CD4-positive, CD25-positive, alpha-beta regulatory T cell (primary cell): ENCODE data around the gene ABITRAM. TPM values are rescaled to one million over a fixed set of nuclear protein-coding genes. Genes with fewer than 3 reads are reported as not detected.
"Not testable (repeated sequence)": the region's sequence is repeated elsewhere in the genome, so short reads cannot be mapped to it uniquely, and the experiment has no call there.

Experiments
- ATAC-seq, 2 donors: fragments of 150-1000 bp; cut with Tn5 transposase; one replicate each; pipeline ENCODE4 v1.10.0; 2021; ENCODE audit warnings: low read depth in 2 of 2, moderate number of reproducible peaks in 2 of 2, moderate library complexity in 1 of 2
- DNase-seq, 3 donors: peaks; one replicate each; pipeline versions ENCODE4 v3.0.0 to v3.0.0-alpha.2; 2012 to 2022; ENCODE audit warnings: mixed read lengths in 1 of 3
- H3K27ac ChIP-seq: one replicate; pipeline ENCODE4 v1.7.0; 2013; ENCODE audit warnings: mild to moderate bottlenecking, low read length; ENCODE audit not compliant: insufficient read depth, poor library complexity, severe bottlenecking
- H3K27me3 ChIP-seq: one replicate; pipeline ENCODE4 v1.7.0; 2013; ENCODE audit warnings: low read length; ENCODE audit not compliant: control insufficient read depth, insufficient read depth
- H3K36me3 ChIP-seq: one replicate; pipeline ENCODE4 v1.7.0; 2013; ENCODE audit warnings: mild to moderate bottlenecking, low read length, moderate library complexity; ENCODE audit not compliant: control insufficient read depth, insufficient read depth
- H3K4me1 ChIP-seq: 2 replicates; pipeline ENCODE4 v1.7.0; 2013; ENCODE audit warnings: mild to moderate bottlenecking, low read length; ENCODE audit not compliant: insufficient read depth, control insufficient read depth, poor library complexity, severe bottlenecking
- H3K4me3 ChIP-seq: one replicate; pipeline ENCODE4 v1.7.0; 2013; ENCODE audit warnings: low read depth, mild to moderate bottlenecking, low read length, moderate library complexity
- H3K9me3 ChIP-seq, 2 experiments: 1 replicate in 1 of 2; 2 replicates in 1 of 2; pipeline ENCODE4 v1.7.0; 2013; ENCODE audit warnings: low read length in 2 of 2, mild to moderate bottlenecking in 1 of 2, moderate library complexity in 1 of 2; ENCODE audit not compliant: control insufficient read depth in 2 of 2
- H3K27ac Mint-ChIP-seq, 3 donors: one replicate each; pipeline ENCODE4 v1.8.0; 2020 to 2022; ENCODE audit warnings: mild to moderate bottlenecking in 3 of 3, mixed read lengths in 3 of 3, moderate library complexity in 2 of 3
- H3K27me3 Mint-ChIP-seq: one replicate; pipeline ENCODE4 v1.8.0; 2022; ENCODE audit warnings: mild to moderate bottlenecking, mixed read lengths
- H3K36me3 Mint-ChIP-seq: one replicate; pipeline ENCODE4 v1.8.0; 2020; ENCODE audit warnings: mixed read lengths
- H3K4me1 Mint-ChIP-seq, 4 donors: one replicate each; pipeline ENCODE4 v1.8.0; 2020 to 2022; ENCODE audit warnings: mixed read lengths in 4 of 4, mild to moderate bottlenecking in 1 of 4
- H3K4me3 Mint-ChIP-seq, 4 donors: one replicate each; pipeline ENCODE4 v1.8.0; 2020 to 2022; ENCODE audit warnings: mild to moderate bottlenecking in 4 of 4, mixed read lengths in 4 of 4, moderate library complexity in 3 of 4
- H3K9me3 Mint-ChIP-seq, 7 donors: one replicate each; pipeline ENCODE4 v1.8.0; 2020 to 2022; ENCODE audit warnings: mixed read lengths in 7 of 7, mild to moderate bottlenecking in 3 of 7, moderate library complexity in 2 of 7
- polyA plus RNA-seq, 4 donors: library from polyadenylated mRNA; unstranded; fragments of 300-500 nt; fragmentation: Illumina TruSeq; gene quantifications; one replicate each; pipeline ENCODE4 v1.2.3, GENCODE V29; 2021
- total RNA-seq: library from RNA; stranded (reverse); gene quantifications from one replicate; pipeline ENCODE4 v1.2.3, GENCODE V29; 2022

The ABITRAM gene
- total and polyA plus RNA-seq, 5 donors from 2014 or later, result 6.2 to 21.4 (median 14.2) TPM

GRCh38 chr9:108956022-108956630, 21.9 kb downstream of the ABITRAM start:
- DNase-seq, result no peak
- no peaks in the 10 kb centered on the region for H3K4me1 ChIP-seq
- H3K27ac Mint-ChIP-seq, result no peak overlapping the region
- no peaks in the 10 kb centered on the region for H3K36me3 ChIP-seq
- no peaks in the 10 kb centered on the region for H3K27me3 ChIP-seq
- H3K27ac ChIP-seq, result no peak overlapping the region
- H3K4me3 Mint-ChIP-seq, result no peak overlapping the region
- H3K4me1 Mint-ChIP-seq, result peaks cover 0 to 12% (median 0%) of the 10 kb centered on the region in 4 donors
- no peaks in the 10 kb centered on the region for H3K36me3 Mint-ChIP-seq
- no peak for ATAC-seq
- H3K9me3 Mint-ChIP-seq, result no peaks in the 10 kb centered on the region
- H3K27me3 Mint-ChIP-seq, result no peaks in the 10 kb centered on the region
- no peak overlapping the region for H3K4me3 ChIP-seq
- no peaks in the 10 kb centered on the region for H3K9me3 ChIP-seq

GRCh38 chr9:108956631-108957026, 22.4 kb downstream of the ABITRAM start:
- Histone ChIP-seq H3K4me3 (no peak overlapping the region), H3K27me3 (no peaks in the 10 kb centered on the region), H3K27ac (no peak overlapping the region), H3K9me3 (no peaks in the 10 kb centered on the region), H3K4me1 (no peaks in the 10 kb centered on the region), H3K36me3 (no peaks in the 10 kb centered on the region)
- Mint-ChIP-seq H3K9me3 (no peaks in the 10 kb centered on the region), H3K4me3 (no peak overlapping the region), H3K27ac (no peak overlapping the region), H3K4me1 (peaks cover 0 to 12% (median 0%) of the 10 kb centered on the region in 4 donors), H3K36me3 (no peaks in the 10 kb centered on the region), H3K27me3 (no peaks in the 10 kb centered on the region)
- DNase-seq (peak in 1 of 3 donors; percentile 16), ATAC-seq (no peak)

GRCh38 chr9:108960331-108960730, 26.1 kb downstream of the ABITRAM start:
- H3K9me3 Mint-ChIP-seq, result no peaks in the 10 kb centered on the region
- no peak for DNase-seq
- Histone ChIP-seq H3K27me3 (no peaks in the 10 kb centered on the region), H3K9me3 (no peaks in the 10 kb centered on the region), H3K36me3 (no peaks in the 10 kb centered on the region), H3K4me3 (no peak overlapping the region), H3K4me1 (no peaks in the 10 kb centered on the region), H3K27ac (no peak overlapping the region)
- no peak for ATAC-seq
- no peaks in the 10 kb centered on the region for H3K36me3 Mint-ChIP-seq
- H3K4me1 Mint-ChIP-seq, result peaks cover 0 to 12% (median 0%) of the 10 kb centered on the region in 4 donors
- H3K27ac Mint-ChIP-seq, result no peak overlapping the region
- no peaks in the 10 kb centered on the region for H3K27me3 Mint-ChIP-seq
- H3K4me3 Mint-ChIP-seq, result no peak overlapping the region

GRCh38 chr9:108961151-108961550, 27.0 kb downstream of the ABITRAM start:
- no peak overlapping the region for H3K4me3 ChIP-seq
- Mint-ChIP-seq H3K27ac (no peak overlapping the region), H3K4me1 (peaks cover 0 to 8% (median 0%) of the 10 kb centered on the region in 4 donors), H3K36me3 (no peaks in the 10 kb centered on the region), H3K4me3 (no peak overlapping the region), H3K27me3 (no peaks in the 10 kb centered on the region), H3K9me3 (no peaks in the 10 kb centered on the region)
- DNase-seq (no peak), ATAC-seq (no peak)
- no peaks in the 10 kb centered on the region for H3K4me1 ChIP-seq
- no peak overlapping the region for H3K27ac ChIP-seq
- no peaks in the 10 kb centered on the region for H3K9me3 ChIP-seq
- no peaks in the 10 kb centered on the region for H3K27me3 ChIP-seq
- no peaks in the 10 kb centered on the region for H3K36me3 ChIP-seq

- no peaks in the 10 kb centered on the region for H3K9me3 ChIP-seq
- H3K4me1 ChIP-seq, result no peaks in the 10 kb centered on the region
- no peaks in the 10 kb centered on the region for H3K9me3 Mint-ChIP-seq
- H3K27me3 ChIP-seq, result no peaks in the 10 kb centered on the region
- H3K4me1 Mint-ChIP-seq, result peaks cover 0 to 6% (median 0%) of the 10 kb centered on the region in 4 donors
- no peak overlapping the region for H3K4me3 ChIP-seq
- H3K36me3 Mint-ChIP-seq, result no peaks in the 10 kb centered on the region
- H3K27ac ChIP-seq, result no peak overlapping the region
- ATAC-seq (no peak), DNase-seq (no peak)
- H3K36me3 ChIP-seq, result no peaks in the 10 kb centered on the region
- H3K27me3 Mint-ChIP-seq, result no peaks in the 10 kb centered on the region
- no peak overlapping the region for H3K27ac Mint-ChIP-seq
- H3K4me3 Mint-ChIP-seq, result no peak overlapping the region
Observed at GRCh38 chr9:108963459-108964143, 29.4 kb downstream of the ABITRAM start.

- Histone ChIP-seq H3K9me3 (peaks cover 0 to 4% of the 10 kb centered on the region in 2 experiments), H3K27ac (no peak overlapping the region), H3K36me3 (no peaks in the 10 kb centered on the region), H3K4me1 (no peaks in the 10 kb centered on the region), H3K4me3 (no peak overlapping the region), H3K27me3 (no peaks in the 10 kb centered on the region)
- Mint-ChIP-seq H3K36me3 (peaks cover 9% of the 10 kb centered on the region), H3K4me3 (no peak overlapping the region), H3K9me3 (peaks cover 0 to 8% (median 0%) of the 10 kb centered on the region in 7 donors), H3K27ac (no peak overlapping the region), H3K4me1 (no peaks in the 10 kb centered on the region), H3K27me3 (no peaks in the 10 kb centered on the region)
- DNase-seq, result no peak
- no peak for ATAC-seq
Observed at GRCh38 chr9:108967916-108968315, 33.7 kb downstream of the ABITRAM start.

GRCh38 chr9:108971392-108971791, 37.2 kb downstream of the ABITRAM start:
- H3K9me3 Mint-ChIP-seq, H3K4me3 Mint-ChIP-seq, H3K9me3 ChIP-seq, H3K27ac Mint-ChIP-seq, H3K27ac ChIP-seq, H3K27me3 ChIP-seq, H3K4me1 Mint-ChIP-seq, H3K36me3 Mint-ChIP-seq, H3K4me3 ChIP-seq, ATAC-seq, H3K4me1 ChIP-seq, H3K27me3 Mint-ChIP-seq, DNase-seq, H3K36me3 ChIP-seq: not testable (repeated sequence)

- ATAC-seq (no peak), DNase-seq (no peak)
- Mint-ChIP-seq H3K36me3 (peaks cover 9% of the 10 kb centered on the region), H3K27me3 (no peaks in the 10 kb centered on the region), H3K9me3 (peaks cover 0 to 8% (median 0%) of the 10 kb centered on the region in 7 donors), H3K4me3 (no peak overlapping the region), H3K27ac (no peak overlapping the region), H3K4me1 (no peaks in the 10 kb centered on the region)
- Histone ChIP-seq H3K4me1 (no peaks in the 10 kb centered on the region), H3K4me3 (no peak overlapping the region), H3K27ac (no peak overlapping the region), H3K36me3 (no peaks in the 10 kb centered on the region), H3K27me3 (no peaks in the 10 kb centered on the region), H3K9me3 (peaks cover 0 to 4% of the 10 kb centered on the region in 2 experiments)
Observed at GRCh38 chr9:108972186-108972585, 38.0 kb downstream of the ABITRAM start.
